HL-60 (cell line): ENCODE results near the gene MED9.

Experiments used
- DNase-seq, 2 experiments: peaks; one replicate each; pipeline ENCODE4 v3.0.0-alpha.2; 2010 to 2020; ENCODE audit warnings: low read depth in 1 of 2, low spot score in 1 of 2
- H3K27ac ChIP-seq: fragments of 250-450 bp; sonication (Bioruptor Pico); replicated peaks from 2 replicates; pipeline ENCODE4 v1.5.1; 2020; ENCODE audit warnings: mild to moderate bottlenecking, moderate library complexity
- H3K27me3 ChIP-seq: fragments of 250-450 bp; sonication (Bioruptor Pico); 2 replicates; pipeline ENCODE4 v1.5.1; 2021; ENCODE audit warnings: mild to moderate bottlenecking, moderate library complexity; ENCODE audit not compliant: insufficient read depth, poor library complexity, severe bottlenecking
- H3K4me3 ChIP-seq: replicated peaks from 2 replicates; pipeline ENCODE4 v1.5.1; 2011; ENCODE audit warnings: mild to moderate bottlenecking, control low read depth, low read length; ENCODE audit not compliant: insufficient read depth
- GABPA ChIP-seq: IDR thresholded peaks from 2 replicates; pipeline ENCODE4 v1.6.1; 2012; ENCODE audit warnings: low read depth
- POLR2AphosphoS5 ChIP-seq: IDR thresholded peaks from 2 replicates; pipeline ENCODE4 v1.6.1; 2012; ENCODE audit warnings: low read depth
- REST ChIP-seq: IDR thresholded peaks from 2 replicates; pipeline ENCODE4 v1.6.1; 2012; ENCODE audit warnings: low read depth; ENCODE audit not compliant: insufficient replicate concordance
- SPI1 ChIP-seq: IDR thresholded peaks from 2 replicates; pipeline ENCODE4 v1.6.1; 2012; ENCODE audit warnings: low read depth, mild to moderate bottlenecking, borderline replicate concordance
- TF ChIP-seq, protein P1 (sequence below): IDR thresholded peaks from one replicate; pipeline ENCODE4 v1.5.1; 2011; ENCODE audit warnings: low read length, control low read depth, inconsistent platforms; ENCODE audit not compliant: insufficient read depth

Gene MED9

DNA sequence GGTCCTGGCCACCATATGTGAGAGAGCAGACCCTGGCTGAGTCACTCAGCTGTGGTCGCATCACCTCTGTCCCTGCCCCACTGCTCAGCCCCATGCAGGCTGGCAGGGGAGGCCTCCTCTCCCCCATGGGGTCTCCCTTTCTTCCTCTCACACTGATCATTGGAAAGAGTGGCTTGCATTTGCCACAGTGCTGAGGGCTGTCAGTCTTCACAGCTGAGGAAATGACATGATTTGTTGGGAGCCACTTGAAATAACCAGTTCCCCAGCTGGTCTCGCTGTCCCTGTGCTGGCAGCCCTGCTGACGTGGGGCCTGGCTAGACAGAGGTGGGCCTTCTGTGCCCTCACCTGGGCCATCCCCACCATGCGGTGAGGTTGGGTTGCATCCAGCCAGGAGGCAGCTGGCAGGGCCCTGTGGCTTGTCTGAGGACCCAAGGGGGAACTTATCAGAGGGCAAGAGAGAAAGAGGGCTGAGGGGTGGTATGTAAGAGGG lies 30.1 kb upstream of the MED9 start:
- no peak for DNase-seq
- H3K4me3 ChIP-seq: no peak overlapping the region
- TF ChIP-seq, protein P1, sequence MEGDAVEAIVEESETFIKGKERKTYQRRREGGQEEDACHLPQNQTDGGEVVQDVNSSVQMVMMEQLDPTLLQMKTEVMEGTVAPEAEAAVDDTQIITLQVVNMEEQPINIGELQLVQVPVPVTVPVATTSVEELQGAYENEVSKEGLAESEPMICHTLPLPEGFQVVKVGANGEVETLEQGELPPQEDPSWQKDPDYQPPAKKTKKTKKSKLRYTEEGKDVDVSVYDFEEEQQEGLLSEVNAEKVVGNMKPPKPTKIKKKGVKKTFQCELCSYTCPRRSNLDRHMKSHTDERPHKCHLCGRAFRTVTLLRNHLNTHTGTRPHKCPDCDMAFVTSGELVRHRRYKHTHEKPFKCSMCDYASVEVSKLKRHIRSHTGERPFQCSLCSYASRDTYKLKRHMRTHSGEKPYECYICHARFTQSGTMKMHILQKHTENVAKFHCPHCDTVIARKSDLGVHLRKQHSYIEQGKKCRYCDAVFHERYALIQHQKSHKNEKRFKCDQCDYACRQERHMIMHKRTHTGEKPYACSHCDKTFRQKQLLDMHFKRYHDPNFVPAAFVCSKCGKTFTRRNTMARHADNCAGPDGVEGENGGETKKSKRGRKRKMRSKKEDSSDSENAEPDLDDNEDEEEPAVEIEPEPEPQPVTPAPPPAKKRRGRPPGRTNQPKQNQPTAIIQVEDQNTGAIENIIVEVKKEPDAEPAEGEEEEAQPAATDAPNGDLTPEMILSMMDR: no peak
- no peak for TF ChIP-seq GABPA
- TF ChIP-seq POLR2AphosphoS5: no peak
- no peak for TF ChIP-seq SPI1
- no peak for TF ChIP-seq REST
- H3K27me3 ChIP-seq: no peaks in the 10 kb centered on the region
- no peak overlapping the region for H3K27ac ChIP-seq

DNA sequence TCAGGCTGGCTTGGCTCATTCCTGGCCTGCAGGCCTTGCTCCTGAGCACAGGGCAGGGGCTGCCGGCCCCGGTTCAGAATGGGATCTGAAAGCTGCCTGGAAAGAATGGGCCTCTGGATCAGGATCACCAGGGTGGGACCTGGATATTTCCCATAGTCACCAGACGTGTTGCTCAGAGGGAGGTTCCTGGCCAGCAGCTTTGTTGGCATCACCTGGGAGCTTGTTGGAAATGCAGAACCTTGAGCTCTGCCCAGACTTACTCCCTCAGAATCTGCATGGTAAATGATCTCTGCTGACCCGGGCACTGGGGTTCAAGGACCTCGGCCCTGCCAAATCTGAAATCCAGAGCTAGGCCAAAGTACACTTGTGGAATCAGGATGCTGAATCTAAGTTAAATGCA lies 29.5 kb upstream of the MED9 start:
- TF ChIP-seq GABPA (no peak), REST (no peak)
- Histone ChIP-seq H3K4me3 (no peak overlapping the region), H3K27ac (no peak overlapping the region), H3K27me3 (no peaks in the 10 kb centered on the region)
- DNase-seq: no peak

DNA sequence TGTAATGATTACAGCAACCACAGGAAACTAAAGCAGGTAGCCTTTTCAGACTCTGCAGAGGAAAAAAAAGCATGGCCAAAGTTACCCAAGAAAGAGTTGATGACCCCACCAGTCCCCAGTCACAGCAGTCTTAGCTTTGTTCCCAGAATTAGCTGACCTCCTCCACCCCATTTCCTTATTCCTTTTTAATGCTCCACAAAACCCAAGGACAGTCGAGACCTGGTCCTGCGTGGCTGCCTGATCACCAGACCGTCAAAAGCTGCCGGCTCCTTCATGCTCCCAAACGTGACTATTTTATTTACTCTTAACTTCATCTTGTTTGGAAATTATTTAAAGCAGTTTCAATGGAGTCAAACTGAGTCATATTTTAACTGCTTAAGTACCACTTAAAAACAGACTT lies 28.7 kb upstream of the MED9 start:
- Histone ChIP-seq H3K27ac (no peak overlapping the region), H3K4me3 (no peak overlapping the region), H3K27me3 (no peaks in the 10 kb centered on the region)
- DNase-seq: no peak
- TF ChIP-seq SPI1 (no peak), POLR2AphosphoS5 (no peak), REST (no peak)

GRCh38 chr17:17448723-17449122 lies 28.1 kb upstream of the MED9 start:
- DNase-seq: no peak

More at GRCh38 chr17:17448723-17449122, 28.1 kb upstream of the MED9 start:
- TF ChIP-seq, protein P1: no peak
- TF ChIP-seq SPI1: no peak
- no peak for TF ChIP-seq GABPA
- TF ChIP-seq POLR2AphosphoS5: no peak
- no peak for TF ChIP-seq REST
- Histone ChIP-seq H3K4me3 (no peak overlapping the region), H3K27ac (no peak overlapping the region), H3K27me3 (no peaks in the 10 kb centered on the region)
